ENCODE data around the gene CITED4.

CITED4 gene

GRCh38 chr1:40851643-40852042 is 10.5 kb downstream of the CITED4 start:
- DNase-seq, result no peak

GRCh38 chr1:40849801-40850592 is 12.2 kb downstream of the CITED4 start:
- DNase-seq, result peak; percentile 56

GRCh38 chr1:40848530-40849189 is 13.5 kb downstream of the CITED4 start:
- peak; percentile 55 for DNase-seq

GRCh38 chr1:40847023-40847745 is 15.0 kb downstream of the CITED4 start:
- DNase-seq, result no peak

- no peak for DNase-seq
These were observed 16.3 kb downstream of the CITED4 start for GRCh38 chr1:40845895-40846294.

GRCh38 chr1:40844887-40845878 is 17.0 kb downstream of the CITED4 start:
- DNase-seq, result no peak

GRCh38 chr1:40844079-40844478 is 18.1 kb downstream of the CITED4 start:
- no peak for DNase-seq

- no peak for DNase-seq
These were observed 19.5 kb downstream of the CITED4 start for GRCh38 chr1:40842691-40843090.

- DNase-seq, result no peak
These were observed 20.0 kb downstream of the CITED4 start for GRCh38 chr1:40842207-40842606.

- no peak for DNase-seq
These were observed 20.6 kb downstream of the CITED4 start for GRCh38 chr1:40841602-40842001.

- no peak for DNase-seq
These were observed 21.4 kb downstream of the CITED4 start for GRCh38 chr1:40840526-40841323.

- DNase-seq, result no peak
These were observed 22.2 kb downstream of the CITED4 start for GRCh38 chr1:40839943-40840335.

GRCh38 chr1:40838980-40839942 is 22.9 kb downstream of the CITED4 start:
- no peak for DNase-seq

GRCh38 chr1:40838045-40838979 is 23.9 kb downstream of the CITED4 start:
- no peak for DNase-seq

- DNase-seq, result no peak
These were observed 24.6 kb downstream of the CITED4 start for GRCh38 chr1:40837601-40838000.

- DNase-seq, result no peak
These were observed 25.9 kb downstream of the CITED4 start for GRCh38 chr1:40836283-40836682.

- DNase-seq, result no peak
These were observed 27.1 kb downstream of the CITED4 start for GRCh38 chr1:40834968-40835545.

- DNase-seq, result no peak
These were observed 28.2 kb downstream of the CITED4 start for GRCh38 chr1:40833979-40834378.
